Thyroid gland (tissue), 4 donors: Measurements from ENCODE around the gene OR1I1. TPM values are rescaled to one million over a fixed set of nuclear protein-coding genes. Genes with fewer than 3 reads are reported as not detected.
"Not testable (repeated sequence)": the region's sequence is repeated elsewhere in the genome, so short reads cannot be mapped to it uniquely, and the experiment has no call there.

Source experiments
- DNase-seq, 2 donors: peaks; one replicate each; pipeline ENCODE4 v3.0.0-alpha.2; 2019
- H3K27ac ChIP-seq, 3 donors: fragments of 200-600 bp; sonication (generic); 1 replicate in 2 of 3; 2 replicates in 1 of 3; pipeline ENCODE4 v1.5.1; 2016 to 2019; ENCODE audit warnings: mild to moderate bottlenecking in 1 of 3, moderate library complexity in 1 of 3
- H3K27me3 ChIP-seq: fragments of 200-600 bp; sonication (generic); one replicate; pipeline ENCODE4 v1.5.1; 2019
- H3K36me3 ChIP-seq, 2 donors: fragments of 200-600 bp; sonication (generic); one replicate each; pipeline ENCODE4 v1.5.1; 2016 to 2019
- H3K4me1 ChIP-seq, 2 donors: fragments of 200-600 bp; sonication (generic); one replicate each; pipeline ENCODE4 v1.5.1; 2017 to 2019
- H3K4me3 ChIP-seq, 3 donors: fragments of 200-600 bp; sonication (generic); replicated peaks in 1 of 3; 1 replicate in 2 of 3; 2 replicates in 1 of 3; pipeline ENCODE4 v1.5.1; 2016; ENCODE audit warnings: mild to moderate bottlenecking in 1 of 3
- H3K9me3 ChIP-seq: fragments of 200-600 bp; sonication (generic); one replicate; pipeline ENCODE4 v1.5.1; 2017
- POLR2A ChIP-seq, 2 donors: fragments of 450-650 bp; IDR thresholded peaks; one replicate each; pipeline ENCODE4 v1.6.1; 2017; ENCODE audit warnings: antibody characterized with exemption in 2 of 2, mild to moderate bottlenecking in 2 of 2, moderate library complexity in 1 of 2
- WGBS, 2 donors: methylation state at CpG; one replicate each; pipeline ENCODE4 v1.1.5; 2017; 5-methylcytosine and 5-hydroxymethylcytosine counted together
- intact Hi-C: fragments of 100-400 bp; cut with DNase I; formaldehyde crosslinking; loops from one replicate; pipeline ENCODE4 v1.15.1; 2023
- total RNA-seq, 4 donors: library from RNA; depleted of rRNA; stranded (reverse); fragments of >200 nt; gene quantifications; one replicate each; pipeline ENCODE4 v1.2.3, GENCODE V29; 2016
- TF ChIP-seq, protein P1 (sequence below), 6 experiments: fragments of 200-600 bp in 3 of 6; fragments of 450-650 bp in 3 of 6; sonication (generic) in 3 of 6; IDR thresholded peaks; one replicate each; pipeline ENCODE4 v1.5.1; 2016 to 2019; ENCODE audit warnings: antibody characterized with exemption in 6 of 6, mild to moderate bottlenecking in 2 of 6, inconsistent platforms in 1 of 6, moderate library complexity in 1 of 6

The OR1I1 gene
- total RNA-seq, 4 donors from 2014 or later = not detected

DNA sequence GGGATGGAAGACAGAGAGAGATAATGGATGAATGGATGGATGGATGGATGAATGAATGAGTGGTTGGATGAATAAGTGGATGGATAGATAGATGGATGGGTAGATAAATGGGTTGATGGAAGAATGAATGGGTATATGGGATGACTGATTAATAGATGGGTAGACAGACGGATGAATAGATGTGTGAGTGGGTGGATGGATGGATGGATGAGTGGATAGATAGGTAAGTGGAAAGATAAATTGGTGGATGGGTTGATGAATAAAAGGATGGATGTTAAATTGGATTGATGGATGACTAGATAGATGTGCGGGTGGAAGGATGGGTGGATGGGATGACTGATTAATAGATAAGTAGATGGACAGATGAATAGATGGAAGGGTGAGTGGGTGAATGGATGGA, 31.4 kb upstream of the OR1I1 start:
- Histone ChIP-seq H3K4me1 (no peaks in the 10 kb centered on the region), H3K27ac (no peak overlapping the region), H3K27me3 (no peaks in the 10 kb centered on the region), H3K9me3 (no peaks in the 10 kb centered on the region), H3K36me3 (no peaks in the 10 kb centered on the region), H3K4me3 (no peak overlapping the region)
- TF ChIP-seq, protein P1, sequence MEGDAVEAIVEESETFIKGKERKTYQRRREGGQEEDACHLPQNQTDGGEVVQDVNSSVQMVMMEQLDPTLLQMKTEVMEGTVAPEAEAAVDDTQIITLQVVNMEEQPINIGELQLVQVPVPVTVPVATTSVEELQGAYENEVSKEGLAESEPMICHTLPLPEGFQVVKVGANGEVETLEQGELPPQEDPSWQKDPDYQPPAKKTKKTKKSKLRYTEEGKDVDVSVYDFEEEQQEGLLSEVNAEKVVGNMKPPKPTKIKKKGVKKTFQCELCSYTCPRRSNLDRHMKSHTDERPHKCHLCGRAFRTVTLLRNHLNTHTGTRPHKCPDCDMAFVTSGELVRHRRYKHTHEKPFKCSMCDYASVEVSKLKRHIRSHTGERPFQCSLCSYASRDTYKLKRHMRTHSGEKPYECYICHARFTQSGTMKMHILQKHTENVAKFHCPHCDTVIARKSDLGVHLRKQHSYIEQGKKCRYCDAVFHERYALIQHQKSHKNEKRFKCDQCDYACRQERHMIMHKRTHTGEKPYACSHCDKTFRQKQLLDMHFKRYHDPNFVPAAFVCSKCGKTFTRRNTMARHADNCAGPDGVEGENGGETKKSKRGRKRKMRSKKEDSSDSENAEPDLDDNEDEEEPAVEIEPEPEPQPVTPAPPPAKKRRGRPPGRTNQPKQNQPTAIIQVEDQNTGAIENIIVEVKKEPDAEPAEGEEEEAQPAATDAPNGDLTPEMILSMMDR (IDR thresholded peaks at IDR 0.05) = no peak
- TF ChIP-seq POLR2A (IDR thresholded peaks at IDR 0.05) = no peak
- intact Hi-C loops = no loop called here
- DNase-seq = no peak
- WGBS, 2 donors = 84 to 87% methylated on average over 2 of the region's 2 CpGs

DNA sequence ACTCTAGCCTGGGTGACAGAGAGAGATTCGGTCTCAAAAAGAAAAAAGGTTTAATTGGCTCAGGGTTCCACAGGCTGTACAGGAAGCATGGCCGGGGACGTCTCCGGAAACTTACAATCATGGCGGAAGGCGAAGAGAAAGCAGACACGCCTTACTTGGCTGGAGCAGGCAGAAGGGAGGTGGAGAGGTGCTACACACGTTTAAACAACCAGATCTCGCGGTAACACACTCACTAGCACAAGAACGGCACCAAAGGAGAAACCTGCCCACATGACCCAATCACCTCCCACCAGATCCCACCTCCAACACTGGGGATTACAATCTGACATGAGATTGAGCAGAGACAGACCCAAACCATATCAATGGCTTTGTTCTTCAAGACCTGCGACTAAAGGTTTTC, 20.0 kb upstream of the OR1I1 start:
- Histone ChIP-seq H3K36me3 (no peaks in the 10 kb centered on the region), H3K4me3 (no peak overlapping the region), H3K9me3 (no peaks in the 10 kb centered on the region), H3K27me3 (no peaks in the 10 kb centered on the region), H3K27ac (no peak overlapping the region), H3K4me1 (no peaks in the 10 kb centered on the region)
- TF ChIP-seq, protein P1 (IDR thresholded peaks at IDR 0.05) = no peak
- TF ChIP-seq POLR2A (IDR thresholded peaks at IDR 0.05) = no peak
- WGBS, 2 donors = 82 to 88% methylated on average over 12 of the region's 12 CpGs
- no peak for DNase-seq
- intact Hi-C loops = no loop called here

DNA sequence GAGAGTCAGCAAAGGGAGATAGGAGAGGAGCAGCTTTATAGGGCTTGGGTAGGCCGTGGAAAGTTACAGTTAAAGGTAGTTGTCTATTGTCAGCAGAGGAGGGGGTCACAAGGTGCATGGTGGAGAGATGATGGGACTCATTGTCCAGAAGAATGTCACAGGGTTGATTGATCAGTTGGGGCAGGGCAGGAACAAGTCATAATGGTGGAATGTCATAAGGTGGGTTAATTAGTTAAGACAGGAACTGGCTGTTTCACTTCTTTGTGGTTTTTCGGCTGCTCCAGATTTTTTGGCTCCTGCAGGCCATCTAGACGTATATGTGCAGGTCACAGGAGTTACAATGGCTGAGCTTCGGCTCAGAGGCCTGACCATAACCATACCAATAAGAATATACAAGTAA, 11.6 kb upstream of the OR1I1 start:
- DNase-seq, intact Hi-C loops, H3K9me3 ChIP-seq, H3K4me3 ChIP-seq, H3K27me3 ChIP-seq, H3K4me1 ChIP-seq, H3K36me3 ChIP-seq, H3K27ac ChIP-seq: not testable (repeated sequence)
- 49 to 83% methylated on average over 4 of the region's 4 CpGs for WGBS, 2 donors

DNA sequence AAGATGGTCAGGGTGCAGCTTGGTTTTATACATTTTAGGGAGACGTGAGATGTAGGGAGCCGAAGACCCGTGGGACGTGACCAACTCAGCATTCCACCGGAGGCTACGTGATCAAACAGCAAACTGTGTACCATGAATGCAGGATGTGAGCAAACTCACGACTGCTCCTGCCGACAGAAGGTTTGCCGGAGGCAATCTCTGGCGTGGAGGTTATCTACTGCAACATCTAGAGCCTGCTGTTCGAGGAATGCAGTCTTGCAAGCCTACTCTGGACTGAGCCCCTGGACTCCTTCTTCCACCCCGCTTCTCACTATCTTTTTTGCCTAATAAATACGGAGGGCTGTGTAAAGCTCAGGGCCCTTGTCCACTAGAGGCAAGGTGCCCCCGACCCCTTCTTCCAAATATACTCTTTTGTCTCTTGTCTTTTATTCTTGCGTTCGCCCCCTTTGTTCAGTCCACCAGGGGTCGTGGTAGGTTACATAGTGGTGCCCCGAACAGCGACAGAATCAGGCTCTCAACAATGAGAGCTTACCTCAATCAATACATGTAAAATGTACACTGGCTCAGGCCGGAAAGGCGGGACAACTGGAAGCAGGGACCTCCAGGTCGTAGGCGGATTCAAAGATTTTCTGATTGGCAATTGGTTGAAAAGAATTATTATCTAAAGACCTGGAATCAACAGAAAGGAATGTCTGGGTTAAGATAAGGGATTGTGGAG, 8.9 kb upstream of the OR1I1 start:
- H3K27ac ChIP-seq = no peak overlapping the region

DNA sequence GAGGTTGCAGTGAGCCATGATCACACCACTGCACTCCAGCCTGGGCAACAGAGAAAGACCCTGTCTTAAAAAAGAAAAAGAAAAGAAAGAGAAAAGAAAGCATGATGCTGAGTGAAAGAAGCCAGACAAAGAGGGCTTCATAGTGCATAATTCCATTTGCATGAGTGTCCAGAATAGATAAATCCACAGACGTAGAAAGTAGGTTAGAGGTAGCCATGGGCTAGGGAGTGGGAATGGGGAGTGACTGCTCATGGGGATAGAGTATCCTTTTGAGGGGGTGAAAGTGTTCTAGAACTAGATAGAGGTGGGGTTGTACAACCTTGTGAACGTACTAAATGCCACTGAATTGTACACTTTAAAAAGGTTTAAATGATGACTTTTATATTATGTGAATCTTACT, 7.6 kb upstream of the OR1I1 start:
- TF ChIP-seq, protein P1 (IDR thresholded peaks at IDR 0.05) = no peak
- no peak for TF ChIP-seq POLR2A (IDR thresholded peaks at IDR 0.05)
- WGBS, 2 donors = 49 to 56% methylated on average over 2 of the region's 2 CpGs
- no peaks in the 10 kb centered on the region for H3K9me3 ChIP-seq
- no peaks in the 10 kb centered on the region for H3K27me3 ChIP-seq
- no peaks in the 10 kb centered on the region for H3K36me3 ChIP-seq
- H3K4me1 ChIP-seq = no peaks in the 10 kb centered on the region
- H3K4me3 ChIP-seq = no peak overlapping the region
- DNase-seq = no peak
- intact Hi-C loops = no loop called here
- no peak overlapping the region for H3K27ac ChIP-seq

More for the DNA sequence above, 8.9 kb upstream of the OR1I1 start:
- intact Hi-C loops = no loop called here
- no peaks in the 10 kb centered on the region for H3K27me3 ChIP-seq
- no peak overlapping the region for H3K4me3 ChIP-seq
- no peaks in the 10 kb centered on the region for H3K4me1 ChIP-seq
- no peak for DNase-seq
- WGBS, 2 donors = 72 to 74% methylated on average over 23 of the region's 23 CpGs
- H3K9me3 ChIP-seq = no peaks in the 10 kb centered on the region
- TF ChIP-seq POLR2A (IDR thresholded peaks at IDR 0.05) = no peak
- TF ChIP-seq, protein P1 (IDR thresholded peaks at IDR 0.05) = no peak
- no peaks in the 10 kb centered on the region for H3K36me3 ChIP-seq
